HCT116 (cell line): ENCODE data around the gene USP3. TPM values are rescaled to one million over a fixed set of nuclear protein-coding genes. Genes with fewer than 3 reads are reported as not detected.

Source experiments
- ATAC-seq: fragments of 200-7000 bp; cut with Tn5 transposase; 2 replicates; pipeline ENCODE4 v1.9.1; 2020; ENCODE audit warnings: mild to moderate bottlenecking, moderate library complexity
- BruUV-seq: library from RNA; stranded (reverse); fragments of 400-500 nt; replicated peaks from 2 replicates; lab custom pipeline; 2021; lab: Mats Ljungman, UMichigan
- CTCF ChIA-PET: fragments of 300-600 bp; sonication (Branson Sonifier 250); formaldehyde crosslinking; loops from one replicate; lab custom pipeline; 2021; ENCODE audit warnings: antibody characterized with exemption; lab: Charles Lee
- POLR2A ChIA-PET: fragments of 300-600, 350-600 bp; sonication (Branson Sonifier 250); formaldehyde crosslinking; loops from one replicate; lab custom pipeline; 2021; ENCODE audit warnings: antibody characterized with exemption; lab: Charles Lee
- RAD21 ChIA-PET, 2 experiments: fragments of 300-600 bp; sonication (Branson Sonifier 250); formaldehyde crosslinking; loops; one replicate each; lab custom pipeline; 2023; ENCODE audit warnings: low total read pairs in 2 of 2; ENCODE audit not compliant: uncharacterized antibody in 2 of 2, unreplicated experiment in 2 of 2, low non-redundant PET in 1 of 2; lab: Charles Lee
- DNase-seq: peaks from one replicate; pipeline ENCODE4 v3.0.0-alpha.2; 2010; ENCODE audit warnings: low read depth, low spot score
- H2AFZ ChIP-seq: fragments of 200-600 bp; shearing (Covaris generic), sonication (generic); 2 replicates; pipeline ENCODE4 v1.6.1; 2017; ENCODE audit warnings: low read depth, mixed run types, mixed read lengths, antibody characterized with exemption, low read length; ENCODE audit not compliant: poor library complexity, severe bottlenecking
- H3K27ac ChIP-seq: 2 replicates; pipeline ENCODE4 v1.5.1; 2012; ENCODE audit warnings: low read depth, low read length
- H3K27me3 ChIP-seq: fragments of 200-600 bp; sonication (generic); 2 replicates; pipeline ENCODE4 v1.6.1; 2016; ENCODE audit warnings: mixed run types, low read length, mixed read lengths; ENCODE audit not compliant: insufficient read depth
- H3K36me3 ChIP-seq, 2 experiments: fragments of 200-500 bp in 1 of 2; fragments of 200-600 bp in 1 of 2; sonication (Bioruptor generic) in 1 of 2; sonication (generic) in 1 of 2; 2 replicates each; pipeline versions ENCODE4 v1.5.1 to v1.6.1; 2014 to 2016; ENCODE audit warnings: low read length in 2 of 2, inconsistent platforms in 1 of 2, mixed read lengths in 1 of 2, mixed run types in 1 of 2; ENCODE audit not compliant: insufficient read depth in 2 of 2, control insufficient read depth in 1 of 2
- H3K4me1 ChIP-seq, 2 experiments: fragments of 200-600 bp in 1 of 2; sonication (generic) in 1 of 2; 2 replicates each; pipeline versions ENCODE4 v1.5.1 to v1.6.1; 2012 to 2017; ENCODE audit warnings: low read length in 2 of 2, inconsistent platforms in 1 of 2, mild to moderate bottlenecking in 1 of 2, mixed read lengths in 1 of 2, mixed run types in 1 of 2, moderate library complexity in 1 of 2; ENCODE audit not compliant: insufficient read depth in 2 of 2, control insufficient read depth in 1 of 2
- H3K4me2 ChIP-seq: fragments of 200-600 bp; sonication (generic); 2 replicates; pipeline ENCODE4 v1.6.1; 2017; ENCODE audit warnings: mixed run types, low read length, mixed read lengths
- H3K4me3 ChIP-seq, 2 experiments: fragments of 200-600 bp in 1 of 2; sonication (generic) in 1 of 2; replicated peaks in 1 of 2; 2 replicates each; pipeline ENCODE4 v1.5.1; 2011 to 2016; ENCODE audit warnings: low read length in 2 of 2, control low read depth in 1 of 2, low read depth in 1 of 2, mild to moderate bottlenecking in 1 of 2, mixed read lengths in 1 of 2, mixed run types in 1 of 2
- H3K79me2 ChIP-seq: fragments of 200-600 bp; sonication (generic); 2 replicates; pipeline ENCODE4 v1.6.1; 2017; ENCODE audit warnings: mild to moderate bottlenecking, mixed run types, low read length, moderate library complexity, mixed read lengths; ENCODE audit not compliant: insufficient read depth
- H3K9ac ChIP-seq: fragments of 200-600 bp; sonication (generic); 2 replicates; pipeline ENCODE4 v1.6.1; 2016; ENCODE audit warnings: low read length, mixed read lengths
- H3K9me2 ChIP-seq: fragments of 200-600 bp; sonication (generic), shearing (Covaris generic); 2 replicates; pipeline ENCODE4 v1.6.1; 2017; ENCODE audit warnings: mixed run types, mild to moderate bottlenecking, moderate library complexity; ENCODE audit not compliant: insufficient read depth
- H3K9me3 ChIP-seq, 2 experiments: fragments of 200-500 bp in 1 of 2; fragments of 200-600 bp in 1 of 2; sonication (Bioruptor generic) in 1 of 2; sonication (generic) in 1 of 2; 2 replicates each; pipeline ENCODE4 v1.6.1; 2014 to 2017; ENCODE audit warnings: low read length in 2 of 2, mixed read lengths in 2 of 2, inconsistent platforms in 1 of 2, low read depth in 1 of 2, mild to moderate bottlenecking in 1 of 2, mixed run types in 1 of 2, moderate library complexity in 1 of 2; ENCODE audit not compliant: control insufficient read depth in 1 of 2, insufficient read depth in 1 of 2
- H4K20me1 ChIP-seq: fragments of 200-600 bp; sonication (generic), shearing (Covaris generic); 2 replicates; pipeline ENCODE4 v1.6.1; 2017; ENCODE audit warnings: mixed run types, mild to moderate bottlenecking, moderate library complexity; ENCODE audit not compliant: insufficient read depth
- EZH2 ChIP-seq: fragments of 200-600 bp; sonication (generic); IDR thresholded peaks from 2 replicates; pipeline ENCODE4 v1.6.1; 2017; ENCODE audit warnings: antibody characterized with exemption, mixed run types
- EZH2phosphoT487 ChIP-seq: fragments of 200-600 bp; IDR thresholded peaks from 2 replicates; pipeline ENCODE4 v1.6.1; 2018; ENCODE audit warnings: antibody characterized with exemption, borderline replicate concordance
- JUND ChIP-seq: IDR thresholded peaks from 2 replicates; pipeline ENCODE4 v1.6.1; 2012
- POLR2AphosphoS5 ChIP-seq: IDR thresholded peaks from 2 replicates; pipeline ENCODE4 v1.6.1; 2011; ENCODE audit warnings: mild to moderate bottlenecking, low read depth, low read length, moderate library complexity
- RAD21 ChIP-seq: IDR thresholded peaks from 2 replicates; pipeline ENCODE4 v1.6.1; 2012; ENCODE audit warnings: low read depth, mild to moderate bottlenecking
- SRF ChIP-seq: IDR thresholded peaks from 2 replicates; pipeline ENCODE4 v1.6.1; 2012; ENCODE audit warnings: low read depth
- TCF7L2 ChIP-seq: IDR thresholded peaks from 2 replicates; pipeline ENCODE4 v1.7.0; 2011; ENCODE audit warnings: borderline replicate concordance, inconsistent platforms; ENCODE audit not compliant: insufficient read depth, insufficient read length; ENCODE audit errors: extremely low read depth
- YY1 ChIP-seq: IDR thresholded peaks from 2 replicates; pipeline ENCODE4 v1.6.1; 2011; ENCODE audit warnings: low read length, low read depth, moderate library complexity, mild to moderate bottlenecking; ENCODE audit not compliant: insufficient replicate concordance; ENCODE audit errors: extremely low read depth
- ZNF274 ChIP-seq: fragments of 200-500 bp; sonication (Bioruptor generic); IDR thresholded peaks from 2 replicates; pipeline ENCODE4 v1.6.1; 2014; ENCODE audit warnings: mild to moderate bottlenecking, low read depth, low read length, inconsistent platforms
- intact Hi-C: fragments of 100-400 bp; cut with micrococcal nuclease; formaldehyde crosslinking; loops from 2 replicates; pipeline ENCODE4 v1.10.0; 2022
- total RNA-seq: library from RNA; stranded (reverse); gene quantifications from one replicate; pipeline ENCODE4 v1.2.1, GENCODE V29; 2021; ENCODE audit not compliant: unreplicated experiment
- TF ChIP-seq, protein P1 (sequence below), 3 experiments: fragments of 200-600 bp in 1 of 3; sonication (generic) in 1 of 3; IDR thresholded peaks in 2 of 3; conservative IDR thresholded peaks in 1 of 3; 2 replicates each; pipeline ENCODE4 v1.5.1; 2012 to 2017; ENCODE audit warnings: low read depth in 2 of 3, low read length in 2 of 3, antibody characterized with exemption in 1 of 3, borderline replicate concordance in 1 of 3, control low read depth in 1 of 3, mild to moderate bottlenecking in 1 of 3, mixed read lengths in 1 of 3, mixed run types in 1 of 3, moderate library complexity in 1 of 3; ENCODE audit not compliant: insufficient read depth in 1 of 3
- TF ChIP-seq, protein P2 (sequence below): IDR thresholded peaks from 2 replicates; pipeline ENCODE4 v1.6.1; 2012
- TF ChIP-seq, protein P3 (sequence below): IDR thresholded peaks from 2 replicates; pipeline ENCODE4 v1.6.1; 2012; ENCODE audit warnings: low read depth

The USP3 gene
- total RNA-seq, 1 experiment from 2014 or later = 61.6 TPM

DNA sequence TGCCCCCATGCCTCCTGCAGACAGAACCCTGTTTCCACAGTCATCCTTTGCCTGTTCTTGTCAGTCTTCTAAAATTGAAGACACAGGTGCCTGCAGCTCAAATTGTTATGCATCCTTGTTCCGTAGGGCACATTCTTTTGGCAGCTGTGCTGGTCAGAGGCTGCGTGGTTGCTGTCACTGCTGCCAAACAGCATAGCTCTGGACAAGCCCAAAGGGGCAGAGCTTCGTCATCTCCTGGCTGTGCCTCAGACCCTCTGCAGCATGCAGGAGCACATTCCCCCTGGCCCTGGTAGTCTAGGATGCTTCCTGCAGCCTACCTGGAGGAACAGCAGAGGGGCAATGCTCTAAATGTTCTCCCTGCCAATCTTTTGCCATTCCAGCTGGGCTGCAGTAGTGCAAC lies 90.7 kb downstream of the USP3 start:
- H3K27me3 ChIP-seq = no peaks in the 10 kb centered on the region
- H3K4me2 ChIP-seq = no peak overlapping the region
- ATAC-seq = no peak
- H2AFZ ChIP-seq = no peak overlapping the region
- 0 out of 2 replicates have a peak, but pooled peaks have one; percentile 9 for TF ChIP-seq JUND
- TF ChIP-seq ZNF274 = no peak
- TF ChIP-seq, all 23 proteins: peak for 1
- Histone ChIP-seq H3K27ac (no peak overlapping the region), H3K9ac (no peak overlapping the region), H3K4me3 (no peak overlapping the region), H3K36me3 (peaks cover 17 to 21% of the 10 kb centered on the region in 2 experiments; a peak in 3 of 4 replicates), H3K9me3 (no peaks in the 10 kb centered on the region), H3K9me2 (no peaks in the 10 kb centered on the region), H4K20me1 (no peaks in the 10 kb centered on the region), H3K79me2 (no peaks in the 10 kb centered on the region), H3K4me1 (peaks cover 9 to 16% of the 10 kb centered on the region in 2 experiments; a peak in 3 of 4 replicates)
- BruUV-seq = no TSS peak
- ChIA-PET RAD21 (no interaction called here), POLR2A (no interaction called here), CTCF (no interaction called here)
- DNase-seq = no peak
- intact Hi-C loops = loop anchor here (5.0 kb wide), 1 partner anchor 308 kb away; no protein-coding TSS in a partner anchor

DNA sequence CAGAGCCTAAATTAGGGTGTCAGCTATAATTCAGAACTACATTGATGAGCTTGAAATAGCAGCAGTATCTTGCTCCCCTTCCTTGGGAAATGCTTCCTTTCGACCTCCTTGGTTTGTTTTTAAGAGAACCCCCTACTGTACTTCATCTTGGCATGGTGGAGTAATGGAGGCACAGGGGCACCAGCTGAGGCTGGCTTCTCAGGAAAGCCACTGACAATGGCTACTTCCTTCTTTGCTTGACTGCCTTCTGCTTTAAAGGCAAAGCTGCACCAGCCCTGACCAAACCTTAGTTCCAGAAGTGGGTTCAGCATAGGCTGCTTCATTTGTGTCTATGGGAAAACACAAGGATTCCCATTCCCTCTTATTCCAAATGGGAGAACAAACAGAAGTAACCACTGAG lies 91.3 kb downstream of the USP3 start:
- H3K9me2 ChIP-seq = no peaks in the 10 kb centered on the region
- ChIA-PET RAD21 (no interaction called here), POLR2A (no interaction called here), CTCF (no interaction called here)
- no TSS peak for BruUV-seq
- ATAC-seq (no peak), DNase-seq (no peak)
- H3K9me3 ChIP-seq = no peaks in the 10 kb centered on the region
- peaks cover 16% of the 10 kb centered on the region in 2 experiments; a peak in 3 of 4 replicates for H3K36me3 ChIP-seq
- intact Hi-C loops = loop anchor here (5.0 kb wide), 1 partner anchor 308 kb away; no protein-coding TSS in a partner anchor
- no peak overlapping the region for H2AFZ ChIP-seq
- H3K79me2 ChIP-seq = no peaks in the 10 kb centered on the region
- H4K20me1 ChIP-seq = no peaks in the 10 kb centered on the region
- H3K27ac ChIP-seq = no peak overlapping the region
- H3K4me1 ChIP-seq = peaks cover 9 to 21% of the 10 kb centered on the region in 2 experiments; a peak in 3 of 4 replicates
- H3K4me3 ChIP-seq = no peak overlapping the region
- H3K27me3 ChIP-seq = no peaks in the 10 kb centered on the region
- no peak overlapping the region for H3K9ac ChIP-seq
- no peak for TF ChIP-seq RAD21
- TF ChIP-seq, protein P1, sequence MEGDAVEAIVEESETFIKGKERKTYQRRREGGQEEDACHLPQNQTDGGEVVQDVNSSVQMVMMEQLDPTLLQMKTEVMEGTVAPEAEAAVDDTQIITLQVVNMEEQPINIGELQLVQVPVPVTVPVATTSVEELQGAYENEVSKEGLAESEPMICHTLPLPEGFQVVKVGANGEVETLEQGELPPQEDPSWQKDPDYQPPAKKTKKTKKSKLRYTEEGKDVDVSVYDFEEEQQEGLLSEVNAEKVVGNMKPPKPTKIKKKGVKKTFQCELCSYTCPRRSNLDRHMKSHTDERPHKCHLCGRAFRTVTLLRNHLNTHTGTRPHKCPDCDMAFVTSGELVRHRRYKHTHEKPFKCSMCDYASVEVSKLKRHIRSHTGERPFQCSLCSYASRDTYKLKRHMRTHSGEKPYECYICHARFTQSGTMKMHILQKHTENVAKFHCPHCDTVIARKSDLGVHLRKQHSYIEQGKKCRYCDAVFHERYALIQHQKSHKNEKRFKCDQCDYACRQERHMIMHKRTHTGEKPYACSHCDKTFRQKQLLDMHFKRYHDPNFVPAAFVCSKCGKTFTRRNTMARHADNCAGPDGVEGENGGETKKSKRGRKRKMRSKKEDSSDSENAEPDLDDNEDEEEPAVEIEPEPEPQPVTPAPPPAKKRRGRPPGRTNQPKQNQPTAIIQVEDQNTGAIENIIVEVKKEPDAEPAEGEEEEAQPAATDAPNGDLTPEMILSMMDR (IDR thresholded peaks at IDR 0.05 in 2 of 3, conservative IDR thresholded peaks at IDR 0.05 in 1 of 3; ENCODE audit: borderline replicate concordance in 1 of 3, insufficient read depth in 1 of 3, low read depth in 2 of 3, low read length in 2 of 3) = no peak
- no peak for TF ChIP-seq TCF7L2
- no peak for TF ChIP-seq YY1
- TF ChIP-seq, protein P2, sequence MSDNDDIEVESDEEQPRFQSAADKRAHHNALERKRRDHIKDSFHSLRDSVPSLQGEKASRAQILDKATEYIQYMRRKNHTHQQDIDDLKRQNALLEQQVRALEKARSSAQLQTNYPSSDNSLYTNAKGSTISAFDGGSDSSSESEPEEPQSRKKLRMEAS = no peak
- no peak for TF ChIP-seq EZH2
- no peak for TF ChIP-seq ZNF274
- TF ChIP-seq, protein P3, sequence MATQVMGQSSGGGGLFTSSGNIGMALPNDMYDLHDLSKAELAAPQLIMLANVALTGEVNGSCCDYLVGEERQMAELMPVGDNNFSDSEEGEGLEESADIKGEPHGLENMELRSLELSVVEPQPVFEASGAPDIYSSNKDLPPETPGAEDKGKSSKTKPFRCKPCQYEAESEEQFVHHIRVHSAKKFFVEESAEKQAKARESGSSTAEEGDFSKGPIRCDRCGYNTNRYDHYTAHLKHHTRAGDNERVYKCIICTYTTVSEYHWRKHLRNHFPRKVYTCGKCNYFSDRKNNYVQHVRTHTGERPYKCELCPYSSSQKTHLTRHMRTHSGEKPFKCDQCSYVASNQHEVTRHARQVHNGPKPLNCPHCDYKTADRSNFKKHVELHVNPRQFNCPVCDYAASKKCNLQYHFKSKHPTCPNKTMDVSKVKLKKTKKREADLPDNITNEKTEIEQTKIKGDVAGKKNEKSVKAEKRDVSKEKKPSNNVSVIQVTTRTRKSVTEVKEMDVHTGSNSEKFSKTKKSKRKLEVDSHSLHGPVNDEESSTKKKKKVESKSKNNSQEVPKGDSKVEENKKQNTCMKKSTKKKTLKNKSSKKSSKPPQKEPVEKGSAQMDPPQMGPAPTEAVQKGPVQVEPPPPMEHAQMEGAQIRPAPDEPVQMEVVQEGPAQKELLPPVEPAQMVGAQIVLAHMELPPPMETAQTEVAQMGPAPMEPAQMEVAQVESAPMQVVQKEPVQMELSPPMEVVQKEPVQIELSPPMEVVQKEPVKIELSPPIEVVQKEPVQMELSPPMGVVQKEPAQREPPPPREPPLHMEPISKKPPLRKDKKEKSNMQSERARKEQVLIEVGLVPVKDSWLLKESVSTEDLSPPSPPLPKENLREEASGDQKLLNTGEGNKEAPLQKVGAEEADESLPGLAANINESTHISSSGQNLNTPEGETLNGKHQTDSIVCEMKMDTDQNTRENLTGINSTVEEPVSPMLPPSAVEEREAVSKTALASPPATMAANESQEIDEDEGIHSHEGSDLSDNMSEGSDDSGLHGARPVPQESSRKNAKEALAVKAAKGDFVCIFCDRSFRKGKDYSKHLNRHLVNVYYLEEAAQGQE = no peak
- no peak for TF ChIP-seq EZH2phosphoT487
- no peak for TF ChIP-seq POLR2AphosphoS5
- no peak for TF ChIP-seq SRF
- no peak overlapping the region for H3K4me2 ChIP-seq
